ENCODE results near the gene ARMC12. TPM values are rescaled to one million over a fixed set of nuclear protein-coding genes. Genes with fewer than 3 reads are reported as not detected.

ARMC12 gene
- total RNA-seq, 1 donor from 2014 or later, result 0.53 TPM

DNA sequence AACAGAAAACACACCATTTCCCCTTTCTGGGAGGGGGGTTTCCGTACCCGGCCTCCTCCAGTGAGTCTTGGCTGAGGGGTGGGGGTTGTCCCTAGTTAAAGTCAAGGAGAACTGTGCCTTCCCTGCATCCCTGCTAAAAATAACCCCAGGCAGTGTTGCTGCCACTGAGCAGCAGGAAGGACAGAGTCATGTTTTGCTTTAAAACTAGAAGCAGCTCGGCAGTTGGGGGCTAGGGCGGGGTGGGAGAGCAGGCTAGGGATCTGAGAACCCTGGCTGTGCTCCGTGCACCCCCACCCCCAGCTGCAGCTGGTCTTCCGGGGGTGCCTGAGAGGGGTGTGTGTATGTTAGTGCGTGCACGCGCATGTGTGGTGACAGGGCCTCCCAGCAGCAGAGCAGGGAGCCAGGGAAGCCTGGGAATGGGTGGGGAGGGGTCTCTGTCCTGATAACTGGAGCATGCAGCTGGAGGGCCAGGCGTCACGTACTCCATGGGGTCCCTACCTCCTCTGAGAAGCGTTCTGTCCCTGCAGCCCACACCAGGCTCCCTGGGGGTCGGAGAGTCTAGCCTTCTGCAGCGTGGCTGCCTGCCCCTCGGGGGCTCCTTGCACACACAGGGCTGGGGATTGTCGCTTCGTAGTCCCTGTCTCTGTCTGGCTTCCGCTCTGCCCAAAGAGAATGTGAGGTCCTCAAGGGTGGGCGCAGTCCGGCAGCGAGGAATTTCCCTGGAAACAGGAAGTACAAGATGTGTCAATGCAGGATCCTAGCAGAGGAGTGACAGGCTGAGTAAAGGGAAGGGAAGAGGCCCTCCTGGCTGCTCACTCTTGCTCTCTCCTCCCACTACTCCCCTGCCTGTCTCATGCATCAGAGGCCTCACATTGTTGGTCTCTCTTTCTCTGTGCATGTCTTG lies 16.8 kb upstream of the ARMC12 start:
- Histone ChIP-seq H3K4me3 (ENCODE audit: low read depth, low read length) (no peak overlapping the region), H3K27me3 (ENCODE audit: control insufficient read depth, insufficient read depth, low read length) (no peaks in the 10 kb centered on the region), H3K36me3 (ENCODE audit: control insufficient read depth, insufficient read depth, low read length) (no peaks in the 10 kb centered on the region)
- TF ChIP-seq CTCF (IDR thresholded peaks at IDR 0.05; ENCODE audit: insufficient read depth, low read length, severe bottlenecking), result no peak
- no peak for FAIRE-seq
- DNase-seq (ENCODE audit: low read depth), result peak; percentile 41

- TF ChIP-seq CTCF (IDR thresholded peaks at IDR 0.05; ENCODE audit: insufficient read depth, low read length, severe bottlenecking), result no peak
- DNase-seq (ENCODE audit: low read depth) (no peak), FAIRE-seq (no peak)
- no peaks in the 10 kb centered on the region for H3K36me3 ChIP-seq (ENCODE audit: control insufficient read depth, insufficient read depth, low read length)
- H3K27me3 ChIP-seq (ENCODE audit: control insufficient read depth, insufficient read depth, low read length), result no peaks in the 10 kb centered on the region
- no peak overlapping the region for H3K4me3 ChIP-seq (ENCODE audit: low read depth, low read length)
Observed at GRCh38 chr6:35722121-35722761, 14.6 kb upstream of the ARMC12 start.

GRCh38 chr6:35723587-35723986 lies 13.2 kb upstream of the ARMC12 start:
- Histone ChIP-seq H3K27me3 (ENCODE audit: control insufficient read depth, insufficient read depth, low read length) (no peaks in the 10 kb centered on the region), H3K4me3 (ENCODE audit: low read depth, low read length) (no peak overlapping the region), H3K36me3 (ENCODE audit: control insufficient read depth, insufficient read depth, low read length) (no peaks in the 10 kb centered on the region)
- FAIRE-seq, result no peak
- no peak for DNase-seq (ENCODE audit: low read depth)
- no peak for TF ChIP-seq CTCF (IDR thresholded peaks at IDR 0.05; ENCODE audit: insufficient read depth, low read length, severe bottlenecking)

GRCh38 chr6:35724059-35724458 lies 12.8 kb upstream of the ARMC12 start:
- TF ChIP-seq CTCF (IDR thresholded peaks at IDR 0.05; ENCODE audit: insufficient read depth, low read length, severe bottlenecking), result no peak
- Histone ChIP-seq H3K27me3 (ENCODE audit: control insufficient read depth, insufficient read depth, low read length) (no peaks in the 10 kb centered on the region), H3K4me3 (ENCODE audit: low read depth, low read length) (no peak overlapping the region), H3K36me3 (ENCODE audit: control insufficient read depth, insufficient read depth, low read length) (no peaks in the 10 kb centered on the region)
- no peak for DNase-seq (ENCODE audit: low read depth)
- FAIRE-seq, result no peak

DNA sequence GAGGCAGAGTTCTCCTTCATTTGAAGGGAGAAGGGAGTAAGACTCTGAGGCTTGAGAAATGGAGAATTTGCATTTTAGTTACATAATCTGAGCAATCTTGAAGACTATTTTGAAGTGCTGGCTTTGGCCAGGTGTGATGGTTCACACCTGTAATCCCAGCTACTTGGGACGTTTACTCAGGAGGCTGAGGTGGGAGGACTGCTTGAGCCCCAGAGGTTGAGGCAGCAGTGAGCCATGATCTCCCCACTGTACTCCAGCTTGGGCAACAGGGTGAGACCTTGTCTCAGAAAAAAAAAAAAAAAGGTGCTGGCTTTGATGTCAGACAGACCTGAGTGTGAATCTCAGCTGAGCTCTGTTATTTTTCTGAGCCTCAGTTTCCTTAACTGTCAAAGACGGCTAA lies 12.4 kb upstream of the ARMC12 start:
- H3K27me3 ChIP-seq (ENCODE audit: control insufficient read depth, insufficient read depth, low read length), result no peaks in the 10 kb centered on the region
- DNase-seq (ENCODE audit: low read depth), result no peak
- H3K36me3 ChIP-seq (ENCODE audit: control insufficient read depth, insufficient read depth, low read length), result no peaks in the 10 kb centered on the region
- TF ChIP-seq CTCF (IDR thresholded peaks at IDR 0.05; ENCODE audit: insufficient read depth, low read length, severe bottlenecking), result no peak
- no peak overlapping the region for H3K4me3 ChIP-seq (ENCODE audit: low read depth, low read length)
- FAIRE-seq, result no peak
